Smooth muscle cell (in vitro differentiated cells): ENCODE measurements around the gene VDAC1. TPM values are rescaled to one million over a fixed set of nuclear protein-coding genes. Genes with fewer than 3 reads are reported as not detected.
A peak's percentile ranks its signal among the peaks of the same experiment; 100 is the strongest.

Experiments
- DNase-seq: peaks from one replicate; lab custom pipeline; 2025; ENCODE audit not compliant: unreplicated experiment; lab: John Stamatoyannopoulos, UW
- H2AFZ ChIP-seq: fragments of 200-600 bp; sonication (generic); 2 replicates; pipeline ENCODE4 v1.6.0; 2016; ENCODE audit warnings: antibody characterized with exemption, low read depth, mild to moderate bottlenecking
- H3F3A ChIP-seq: fragments of 200-600 bp; sonication (generic); 2 replicates; pipeline ENCODE4 v1.6.0; 2017; ENCODE audit warnings: antibody characterized with exemption, low read depth
- H3K27ac ChIP-seq: fragments of 200-600 bp; sonication (generic); 2 replicates; pipeline ENCODE4 v1.5.1; 2016; ENCODE audit warnings: low read depth, mild to moderate bottlenecking
- H3K27me3 ChIP-seq: fragments of 200-600 bp; sonication (generic); 2 replicates; pipeline ENCODE4 v1.6.1; 2016; ENCODE audit warnings: low read depth, mild to moderate bottlenecking
- H3K36me3 ChIP-seq: fragments of 200-600 bp; sonication (generic); 2 replicates; pipeline ENCODE4 v1.5.1; 2016; ENCODE audit warnings: low read depth
- H3K4me1 ChIP-seq: fragments of 200-600 bp; sonication (generic); 2 replicates; pipeline ENCODE4 v1.5.1; 2016; ENCODE audit warnings: low read depth
- H3K4me2 ChIP-seq: fragments of 200-600 bp; sonication (generic); 2 replicates; pipeline ENCODE4 v1.6.0; 2016; ENCODE audit warnings: mild to moderate bottlenecking
- H3K4me3 ChIP-seq: fragments of 200-600 bp; sonication (generic); 2 replicates; pipeline ENCODE4 v1.5.1; 2016; ENCODE audit warnings: mild to moderate bottlenecking
- H3K79me2 ChIP-seq: fragments of 200-600 bp; sonication (generic); 2 replicates; pipeline ENCODE4 v1.6.0; 2016; ENCODE audit warnings: low read depth, mild to moderate bottlenecking
- H3K9ac ChIP-seq: fragments of 200-600 bp; sonication (generic); 2 replicates; pipeline ENCODE4 v1.6.0; 2016; ENCODE audit warnings: low read depth
- H3K9me3 ChIP-seq: fragments of 200-600 bp; sonication (generic); replicated peaks from 2 replicates; pipeline ENCODE4 v1.5.1; 2016; ENCODE audit warnings: low read depth
- H4K20me1 ChIP-seq: fragments of 200-600 bp; sonication (generic); 2 replicates; pipeline ENCODE4 v1.6.0; 2016; ENCODE audit warnings: low read depth
- CTCF ChIP-seq: fragments of 200-600 bp; sonication (generic); IDR thresholded peaks from 2 replicates; pipeline ENCODE4 v1.5.1; 2017; ENCODE audit warnings: borderline replicate concordance, mild to moderate bottlenecking, antibody characterized with exemption; ENCODE audit not compliant: insufficient read depth, poor library complexity, severe bottlenecking
- WGBS: methylation state at CpG from one replicate; pipeline ENCODE4 v1.1.7; 2016; ENCODE audit warnings: low lambda C conversion rate; 5-methylcytosine and 5-hydroxymethylcytosine counted together
- polyA plus RNA-seq: library from polyadenylated mRNA; unstranded; fragments of >200 nt; fragmentation: Nextera tagmentation; extraction: Ambion mirVana; gene quantifications from 2 replicates; pipeline ENCODE4 v1.2.1, GENCODE V29; 2016
- total RNA-seq: library from RNA; depleted of rRNA; stranded (reverse); fragments of >200 nt; gene quantifications from 2 replicates; pipeline ENCODE4 v1.2.3, GENCODE V29; 2014

The VDAC1 gene
- total and polyA plus RNA-seq, 2 experiments from 2014 or later: 221 to 252 TPM

GRCh38 chr5:133970325-133970909 lies 34.4 kb downstream of the VDAC1 start:
- Histone ChIP-seq H3K27ac (peak overlapping the region; percentile 95), H3F3A (peaks cover 35% of the 10 kb centered on the region), H3K79me2 (peaks cover 30% of the 10 kb centered on the region), H3K4me3 (no peak overlapping the region), H3K36me3 (peaks cover 13% of the 10 kb centered on the region), H3K27me3 (no peaks in the 10 kb centered on the region), H4K20me1 (peaks cover 2% of the 10 kb centered on the region), H3K9ac (no peak overlapping the region), H2AFZ (no peak overlapping the region), H3K9me3 (no peaks in the 10 kb centered on the region), H3K4me1 (peaks cover 6% of the 10 kb centered on the region), H3K4me2 (no peak overlapping the region)
- no peak for TF ChIP-seq CTCF
- no peak for DNase-seq
- WGBS: 71% methylated on average over 2 of the region's 2 CpGs

- H3K27ac ChIP-seq: peak overlapping the region; percentile 95
- peaks cover 13% of the 10 kb centered on the region for H3K36me3 ChIP-seq
- H2AFZ ChIP-seq: no peak overlapping the region
- H3K4me1 ChIP-seq: peaks cover 6% of the 10 kb centered on the region
- H3K4me2 ChIP-seq: peak overlapping the region; percentile 97
- peak overlapping the region; percentile 96 for H3K4me3 ChIP-seq
- TF ChIP-seq CTCF: no peak
- 47% methylated on average over 7 of the region's 7 CpGs for WGBS
- no peak for DNase-seq
- peaks cover 36% of the 10 kb centered on the region for H3K79me2 ChIP-seq
- peaks cover 2% of the 10 kb centered on the region for H4K20me1 ChIP-seq
- H3K27me3 ChIP-seq: no peaks in the 10 kb centered on the region
- H3F3A ChIP-seq: peaks cover 35% of the 10 kb centered on the region
- no peaks in the 10 kb centered on the region for H3K9me3 ChIP-seq
- H3K9ac ChIP-seq: peak overlapping the region; percentile 4
Measured at GRCh38 chr5:133969654-133970324, 35.0 kb downstream of the VDAC1 start.

- WGBS: 2% methylated on average over 48 of the region's 48 CpGs
- peak within 1 kb of the TSS; percentile 95 for H3K27ac ChIP-seq
- peaks cover 29% of the 10 kb centered on the region for H3F3A ChIP-seq
- no peaks in the 10 kb centered on the region for H3K9me3 ChIP-seq
- H3K36me3 ChIP-seq: peaks cover 7% of the 10 kb centered on the region
- peaks cover 50% of the 10 kb centered on the region for H3K79me2 ChIP-seq
- DNase-seq: peak; percentile 64
- peaks cover 6% of the 10 kb centered on the region for H3K4me1 ChIP-seq
- no peaks in the 10 kb centered on the region for H3K27me3 ChIP-seq
- H4K20me1 ChIP-seq: peaks cover 3% of the 10 kb centered on the region
- TF ChIP-seq CTCF: no peak
- H3K4me2 ChIP-seq: peak within 1 kb of the TSS; percentile 97
- peak within 1 kb of the TSS; percentile 94 for H2AFZ ChIP-seq
- H3K9ac ChIP-seq: peak within 1 kb of the TSS; percentile 96
- H3K4me3 ChIP-seq: peak within 1 kb of the TSS; percentile 96
Measured at GRCh38 chr5:133968204-133968980, 36.4 kb downstream of the VDAC1 start, which contains the start of gene C5orf15. C5orf15 (minus strand) TSS chr5:133968625; CDS start chr5:133968584, 41 bp downstream.
